AG04449 (cell line): ENCODE results near the gene ZNF385B.

Experiments
- CTCF ChIA-PET: fragments of 350-600 bp; formaldehyde crosslinking; extraction: SDS; loops from one replicate; lab custom pipeline; 2021; ENCODE audit warnings: antibody characterized with exemption; lab: Yijun Ruan, JAX
- POLR2A ChIA-PET: fragments of 400-600, 350-600 bp; formaldehyde crosslinking; extraction: SDS; loops from one replicate; lab custom pipeline; 2020; ENCODE audit warnings: antibody characterized with exemption, inconsistent platforms; lab: Yijun Ruan, JAX
- DNase-seq: peaks from one replicate; pipeline ENCODE4 v3.0.0-alpha.2; 2010; ENCODE audit warnings: low read depth, low spot score
- H3K4me3 ChIP-seq: 2 replicates; pipeline ENCODE4 v1.5.1; 2011; ENCODE audit warnings: low read depth, mild to moderate bottlenecking, control low read depth, low read length
- CTCF ChIP-seq: IDR thresholded peaks from one replicate; pipeline ENCODE4 v1.5.1; 2011; ENCODE audit warnings: mild to moderate bottlenecking, moderate library complexity, low read length, control low read depth, inconsistent platforms; ENCODE audit not compliant: insufficient read depth; ENCODE audit errors: missing control alignments

ZNF385B gene

GRCh38 chr2:179817181-179817841 is 44.1 kb downstream of the ZNF385B start:
- DNase-seq = no peak
- ChIA-PET POLR2A (no interaction called here), CTCF (no interaction called here)
- no peak for TF ChIP-seq CTCF
- no peak overlapping the region for H3K4me3 ChIP-seq

- POLR2A ChIA-PET = no interaction called here
- H3K4me3 ChIP-seq = no peak overlapping the region
- no peak for TF ChIP-seq CTCF
- DNase-seq = no peak
- CTCF ChIA-PET = no interaction called here
These were observed 47.4 kb downstream of the ZNF385B start for GRCh38 chr2:179814050-179814449.

- TF ChIP-seq CTCF = no peak
- no peak overlapping the region for H3K4me3 ChIP-seq
- no peak for DNase-seq
- POLR2A ChIA-PET = no interaction called here
- CTCF ChIA-PET = no interaction called here
These were observed 48.9 kb downstream of the ZNF385B start for GRCh38 chr2:179812501-179812900.

- ChIA-PET POLR2A (no interaction called here), CTCF (no interaction called here)
- DNase-seq = no peak
- no peak overlapping the region for H3K4me3 ChIP-seq
- TF ChIP-seq CTCF = no peak
These were observed 50.4 kb downstream of the ZNF385B start for GRCh38 chr2:179811042-179811441.

GRCh38 chr2:179809606-179810005 is 51.8 kb downstream of the ZNF385B start:
- CTCF ChIA-PET = no interaction called here
- no peak for DNase-seq
- H3K4me3 ChIP-seq = no peak overlapping the region
- TF ChIP-seq CTCF = no peak
- POLR2A ChIA-PET = no interaction called here

- no peak for DNase-seq
- CTCF ChIA-PET = no interaction called here
- H3K4me3 ChIP-seq = no peak overlapping the region
These were observed 56.4 kb downstream of the ZNF385B start for GRCh38 chr2:179805001-179805400.

More at GRCh38 chr2:179805001-179805400, 56.4 kb downstream of the ZNF385B start:
- POLR2A ChIA-PET = no interaction called here
- TF ChIP-seq CTCF = no peak
